AG09319 (cell line): Measurements from ENCODE around the gene TCIRG1.

Source experiments
- DNase-seq: peaks from one replicate; pipeline ENCODE4 v3.0.0-alpha.2; 2010; ENCODE audit warnings: low read depth; ENCODE audit errors: extremely low read depth
- TF ChIP-seq, protein P1 (sequence below): IDR thresholded peaks from 2 replicates; pipeline ENCODE4 v1.5.1; 2011; ENCODE audit warnings: low read depth, mild to moderate bottlenecking, inconsistent platforms, low read length, moderate library complexity

Gene TCIRG1

DNA sequence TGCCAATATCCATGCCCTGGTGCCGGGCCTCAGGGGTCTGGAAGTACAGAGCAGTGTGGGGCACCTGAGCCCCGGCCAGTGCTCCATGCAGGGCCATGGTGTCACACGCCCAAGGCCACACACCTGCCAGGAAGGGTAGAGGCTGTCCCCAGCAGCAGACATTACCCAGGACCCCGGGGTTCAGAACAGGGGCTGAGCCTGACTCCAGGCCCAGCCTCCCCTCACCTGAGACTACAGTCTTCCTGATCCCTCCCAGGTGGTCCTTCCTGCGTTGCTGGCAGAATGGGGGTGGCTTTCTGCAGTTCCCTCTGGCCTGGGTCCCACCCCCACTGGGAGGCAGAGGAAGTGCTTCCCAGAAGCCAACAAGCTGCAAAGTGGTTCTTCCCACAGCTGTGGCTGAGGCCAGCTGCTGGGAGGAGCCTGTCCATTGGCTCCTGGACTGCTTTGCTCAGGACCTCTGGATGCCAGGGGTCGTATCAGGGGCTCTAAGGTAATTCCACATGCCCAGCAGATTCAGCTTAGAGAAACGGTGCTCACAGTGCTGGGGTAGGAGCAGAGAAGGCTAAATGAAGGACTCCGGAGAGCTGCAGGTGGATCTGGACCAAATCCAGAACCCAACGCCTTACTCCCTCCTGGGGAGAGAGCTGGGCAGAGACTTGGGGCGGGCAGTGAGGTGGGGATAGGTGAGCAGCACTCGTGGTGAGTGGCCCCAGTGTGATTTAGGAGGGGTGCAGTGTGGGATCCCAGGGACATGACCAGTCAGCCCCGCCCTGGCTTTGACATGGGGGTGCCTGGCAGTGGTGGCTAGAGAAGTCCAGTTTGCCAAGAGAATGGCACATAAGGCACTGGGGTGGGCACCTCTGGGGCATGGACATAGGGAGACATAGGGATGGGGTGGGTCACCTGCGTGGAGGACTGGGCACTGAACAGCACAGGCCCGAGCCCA lies 12.6 kb downstream of the TCIRG1 start:
- no peak for DNase-seq
- TF ChIP-seq, protein P1, sequence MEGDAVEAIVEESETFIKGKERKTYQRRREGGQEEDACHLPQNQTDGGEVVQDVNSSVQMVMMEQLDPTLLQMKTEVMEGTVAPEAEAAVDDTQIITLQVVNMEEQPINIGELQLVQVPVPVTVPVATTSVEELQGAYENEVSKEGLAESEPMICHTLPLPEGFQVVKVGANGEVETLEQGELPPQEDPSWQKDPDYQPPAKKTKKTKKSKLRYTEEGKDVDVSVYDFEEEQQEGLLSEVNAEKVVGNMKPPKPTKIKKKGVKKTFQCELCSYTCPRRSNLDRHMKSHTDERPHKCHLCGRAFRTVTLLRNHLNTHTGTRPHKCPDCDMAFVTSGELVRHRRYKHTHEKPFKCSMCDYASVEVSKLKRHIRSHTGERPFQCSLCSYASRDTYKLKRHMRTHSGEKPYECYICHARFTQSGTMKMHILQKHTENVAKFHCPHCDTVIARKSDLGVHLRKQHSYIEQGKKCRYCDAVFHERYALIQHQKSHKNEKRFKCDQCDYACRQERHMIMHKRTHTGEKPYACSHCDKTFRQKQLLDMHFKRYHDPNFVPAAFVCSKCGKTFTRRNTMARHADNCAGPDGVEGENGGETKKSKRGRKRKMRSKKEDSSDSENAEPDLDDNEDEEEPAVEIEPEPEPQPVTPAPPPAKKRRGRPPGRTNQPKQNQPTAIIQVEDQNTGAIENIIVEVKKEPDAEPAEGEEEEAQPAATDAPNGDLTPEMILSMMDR: no peak

DNA sequence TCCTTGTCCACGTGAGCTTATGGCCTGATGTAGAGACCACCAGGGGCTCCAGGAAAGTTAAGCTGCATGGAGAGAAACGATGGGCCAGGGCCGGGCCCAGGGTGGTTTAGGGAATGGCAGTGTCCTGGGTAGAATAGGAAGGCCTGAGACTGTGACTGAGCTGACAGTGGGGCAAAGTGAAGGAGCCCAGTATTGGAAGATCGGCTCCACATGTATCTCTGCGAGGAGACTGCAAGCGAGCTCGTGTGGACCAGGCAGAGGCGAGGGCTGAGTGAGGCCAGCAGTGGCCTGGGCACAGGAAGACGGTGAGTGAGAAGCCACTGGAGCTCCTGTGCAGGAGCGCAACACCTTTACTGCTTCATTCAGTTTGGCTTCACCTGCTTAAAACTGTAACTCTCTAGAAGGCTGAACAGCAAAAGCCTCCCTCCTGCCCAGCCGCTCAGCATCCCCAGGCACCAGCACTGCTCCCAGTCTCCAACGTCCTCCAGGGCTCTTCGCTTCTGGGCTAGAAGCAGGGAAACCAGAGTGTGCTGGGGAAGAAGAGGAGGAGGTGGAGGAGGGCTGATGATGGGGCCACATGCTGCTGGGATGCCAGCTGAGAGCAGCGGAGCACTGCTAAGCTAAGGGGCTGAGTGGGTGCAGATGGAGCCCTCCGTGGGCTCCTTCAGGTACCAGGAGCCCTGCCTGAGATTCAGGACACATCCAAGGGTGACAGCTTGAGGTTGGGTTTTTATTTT lies 13.5 kb downstream of the TCIRG1 start:
- no peak for DNase-seq
- TF ChIP-seq, protein P1: no peak

DNA sequence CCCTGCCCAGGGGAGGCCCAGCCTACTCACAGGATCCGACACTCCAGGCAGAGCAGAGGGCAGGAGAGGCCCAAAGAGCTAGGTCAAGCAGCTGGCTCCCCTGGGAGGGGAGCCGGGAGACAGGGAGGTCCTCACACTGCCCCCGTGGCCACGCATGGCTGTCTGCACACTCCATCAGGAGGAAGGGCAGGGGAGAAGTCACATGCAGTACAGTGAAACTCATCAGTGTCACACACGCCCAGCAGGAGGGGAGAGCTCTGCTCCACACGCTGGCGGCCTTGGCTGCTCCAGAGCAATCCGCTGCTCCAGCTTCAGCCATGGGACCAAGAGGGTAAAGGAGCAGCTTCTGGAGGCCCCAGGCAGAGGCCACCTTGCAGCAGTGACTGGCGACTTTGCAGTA lies 14.3 kb downstream of the TCIRG1 start:
- TF ChIP-seq, protein P1: no peak
- no peak for DNase-seq

DNA sequence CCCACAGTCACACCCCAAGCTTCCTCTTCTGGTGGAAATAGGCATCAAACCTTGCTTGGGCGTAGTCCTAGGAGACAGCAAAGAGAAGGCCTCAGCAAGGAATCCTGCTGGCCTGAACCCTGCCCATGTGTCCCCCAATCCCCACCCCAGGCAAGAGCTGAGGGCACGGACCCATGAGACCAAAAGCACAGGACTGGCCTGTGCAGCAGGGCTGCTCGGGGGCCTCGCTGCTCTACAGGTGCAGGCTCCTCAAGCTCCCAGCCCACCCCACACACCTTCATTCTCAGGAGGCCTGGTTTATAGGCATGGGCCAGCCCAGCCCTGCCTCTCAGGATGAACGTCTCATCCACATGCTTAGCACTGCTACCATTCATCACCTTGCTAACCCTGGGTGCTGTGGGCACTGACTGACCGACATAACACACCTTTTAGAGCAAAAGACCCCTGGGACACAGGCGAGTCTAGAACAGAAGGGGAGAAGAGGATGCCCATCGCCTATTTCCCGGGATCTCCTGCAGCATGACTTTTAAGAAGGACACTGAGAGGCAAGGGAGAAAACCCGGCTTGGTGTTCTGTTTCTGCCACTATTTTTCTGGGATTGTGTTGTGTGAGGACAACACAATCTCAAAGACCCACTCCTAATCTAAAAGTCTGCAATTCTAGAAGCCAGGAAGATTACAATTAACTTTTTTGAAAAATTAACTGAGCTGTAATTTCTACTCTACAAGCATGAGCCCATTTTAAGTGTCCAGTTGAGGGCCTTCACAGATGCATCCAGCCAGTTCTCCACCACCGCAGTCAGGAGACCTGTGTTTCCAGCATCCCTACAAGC lies 15.4 kb downstream of the TCIRG1 start:
- TF ChIP-seq, protein P1: no peak
- no peak for DNase-seq

DNA sequence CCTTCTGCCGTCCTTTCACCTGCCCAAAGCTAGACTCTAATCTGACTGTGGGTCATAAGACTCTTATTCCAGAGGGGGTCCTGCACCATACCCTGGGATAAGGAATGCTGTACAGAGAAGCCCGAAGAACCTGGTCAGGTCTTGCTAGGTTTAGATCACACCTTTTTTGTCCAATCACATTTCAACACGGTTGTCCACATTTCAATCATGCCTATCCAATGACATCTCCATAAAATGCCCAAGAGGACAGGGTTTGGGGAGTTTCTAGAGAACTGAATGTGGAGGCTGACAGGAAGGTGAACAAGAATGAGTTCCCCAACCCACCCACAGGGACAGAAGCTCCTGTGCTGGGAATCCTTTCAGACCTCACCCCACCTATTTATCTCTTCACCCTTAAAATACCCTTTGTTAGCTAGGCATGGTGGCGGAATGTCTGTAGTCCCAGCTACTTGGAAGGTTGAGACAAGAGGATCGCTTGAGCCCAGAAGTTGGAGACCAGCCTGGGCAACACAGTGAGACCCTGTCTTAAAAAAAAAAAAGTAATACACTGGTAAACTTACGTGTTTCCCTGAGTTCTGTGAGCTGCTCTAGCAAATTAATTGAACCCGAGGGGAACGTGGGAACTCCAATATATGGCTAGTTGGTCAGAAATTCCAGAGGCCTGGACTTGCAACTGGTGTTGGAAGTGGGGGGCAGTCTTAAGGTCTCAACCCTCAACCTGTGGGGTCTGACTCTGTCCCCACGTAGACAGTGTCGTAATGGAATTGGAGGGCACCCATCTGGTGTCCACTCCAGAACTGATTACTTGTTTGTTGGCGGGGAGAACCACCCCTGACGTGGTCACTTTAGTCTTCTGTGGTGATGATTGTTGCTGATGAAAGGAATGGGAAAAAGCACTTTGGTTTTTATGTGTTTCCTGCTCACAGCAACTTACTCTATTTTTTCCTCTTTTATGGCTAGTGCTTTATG lies 17.8 kb downstream of the TCIRG1 start:
- no peak for DNase-seq
- TF ChIP-seq, protein P1: no peak

DNA sequence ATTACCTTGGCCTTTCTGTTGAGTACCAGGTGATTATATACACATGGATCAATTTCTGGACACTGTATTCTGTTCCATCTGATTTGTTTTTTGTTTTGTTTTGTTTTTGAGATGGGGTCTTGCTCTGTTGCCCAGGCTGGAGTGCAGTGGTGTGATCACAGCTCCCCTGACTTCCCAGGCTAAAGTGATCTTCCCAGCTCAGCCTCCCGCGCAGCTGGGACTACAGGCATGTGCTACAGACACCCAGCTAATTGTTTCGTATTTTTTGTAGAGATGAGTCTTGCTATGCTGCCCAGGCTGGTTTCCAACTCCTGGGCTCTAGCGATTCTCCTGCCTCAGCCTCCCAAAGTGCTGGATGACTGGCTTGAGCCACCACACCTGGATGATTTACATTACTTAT lies 19.0 kb downstream of the TCIRG1 start:
- TF ChIP-seq, protein P1: no peak
- DNase-seq: no peak
